SU-DHL-6 (cell line): ENCODE measurements around the gene WDR35.

Source experiments
- CTCF ChIP-seq: fragments of 200-600 bp; sonication (generic); IDR thresholded peaks from one replicate; pipeline ENCODE4 v1.5.1; 2017; ENCODE audit warnings: antibody characterized with exemption, mild to moderate bottlenecking, low read length, moderate library complexity; ENCODE audit not compliant: insufficient read depth, poor library complexity, severe bottlenecking
- EZH2phosphoT487 ChIP-seq: fragments of 200-600 bp; sonication (generic), shearing (Covaris generic); conservative IDR thresholded peaks from 2 replicates; pipeline ENCODE4 v1.6.1; 2018; ENCODE audit warnings: mild to moderate bottlenecking, antibody characterized with exemption, low read length, moderate library complexity, mixed read lengths

GRCh38 chr2:19987936-19988335 is 2.0 kb downstream of the WDR35 start:
- TF ChIP-seq CTCF (no peak), EZH2phosphoT487 (no peak)
